Keratinocyte (primary cell): Measurements from ENCODE around the gene MYOCOS.

Experiments used
- CTCF ChIP-seq, 3 experiments: IDR thresholded peaks in 1 of 3; conservative IDR thresholded peaks in 1 of 3; optimal IDR thresholded peaks in 1 of 3; 2 replicates in 2 of 3; 3 replicates in 1 of 3; pipeline versions ENCODE3 to v1.5.1; 2011; ENCODE audit warnings: low read length in 3 of 3, mild to moderate bottlenecking in 3 of 3, moderate library complexity in 2 of 3, control low read depth in 1 of 3, inconsistent platforms in 1 of 3; ENCODE audit not compliant: insufficient read depth in 2 of 3; ENCODE audit errors: extremely low read depth in 1 of 3
- EZH2 ChIP-seq: IDR thresholded peaks from one replicate; pipeline ENCODE4 v1.6.1; 2012; ENCODE audit warnings: inconsistent platforms, mild to moderate bottlenecking, low read length, moderate library complexity

GRCh38 chr1:171637928-171638576 is 16.0 kb downstream of the MYOCOS start:
- no peak for TF ChIP-seq CTCF (optimal IDR thresholded peaks at IDR 0.05 in 1 of 3, IDR thresholded peaks at IDR 0.05 in 1 of 3, conservative IDR thresholded peaks at IDR 0.05 in 1 of 3; ENCODE audit: extremely low read depth in 1 of 3, insufficient read depth in 2 of 3, low read length in 3 of 3)
- no peak for TF ChIP-seq EZH2
